Measurements from ENCODE around the gene MBD4.
"Not testable (repeated sequence)": the region's sequence is repeated elsewhere in the genome, so short reads cannot be mapped to it uniquely, and the experiment has no call there.

MBD4 gene

DNA sequence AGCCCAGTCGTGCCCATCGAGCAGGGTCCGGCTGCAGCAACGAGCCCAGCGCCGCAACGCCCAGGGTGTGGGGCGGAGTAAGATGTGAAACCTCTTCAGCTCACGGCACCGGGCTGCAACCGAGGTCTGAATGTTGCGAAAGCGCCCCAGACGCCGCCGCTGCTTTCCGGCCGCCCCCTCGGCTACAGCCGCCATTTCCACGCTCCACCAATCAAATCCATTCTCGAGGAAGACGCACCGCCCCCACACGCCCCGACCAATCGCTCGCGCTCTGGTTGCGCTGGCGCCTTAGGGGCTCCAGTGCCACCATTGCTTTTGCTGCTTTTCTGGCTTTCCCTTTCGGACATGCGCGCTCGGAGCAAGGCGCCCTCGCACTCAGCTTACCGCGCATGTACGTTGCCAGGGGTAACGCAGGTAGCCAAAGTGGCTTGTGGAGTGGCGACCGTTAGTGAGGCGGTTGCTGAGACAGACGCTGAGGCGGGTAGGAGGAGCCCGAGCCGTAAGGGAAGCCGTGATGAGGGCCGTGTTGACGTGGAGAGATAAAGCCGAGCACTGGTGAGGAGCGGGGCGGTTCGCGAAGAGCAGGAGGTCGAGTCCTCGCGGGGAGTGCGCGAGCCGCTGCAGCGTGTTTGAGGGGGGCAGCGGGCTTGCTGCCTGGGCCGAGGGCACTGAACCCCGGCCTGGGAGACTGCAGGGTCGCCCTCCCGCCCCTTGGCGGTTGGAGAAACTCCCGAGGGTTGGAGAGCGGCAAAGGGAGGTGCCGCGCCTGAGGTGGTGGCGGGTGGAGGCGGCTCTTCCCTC, at the start of gene MBD4, which contains the start of gene IFT122:
Gene MBD4, minus strand, starts transcription at position 132 of the 801 bp plus-strand sequence. Its CDS starts 115 bp downstream, at position 17.
Gene IFT122, plus strand, starts transcription at position 408 of the 801 bp plus-strand sequence. Its CDS starts 107 bp downstream, at position 515.
- peak; percentile 100 for DNase-seq

DNA sequence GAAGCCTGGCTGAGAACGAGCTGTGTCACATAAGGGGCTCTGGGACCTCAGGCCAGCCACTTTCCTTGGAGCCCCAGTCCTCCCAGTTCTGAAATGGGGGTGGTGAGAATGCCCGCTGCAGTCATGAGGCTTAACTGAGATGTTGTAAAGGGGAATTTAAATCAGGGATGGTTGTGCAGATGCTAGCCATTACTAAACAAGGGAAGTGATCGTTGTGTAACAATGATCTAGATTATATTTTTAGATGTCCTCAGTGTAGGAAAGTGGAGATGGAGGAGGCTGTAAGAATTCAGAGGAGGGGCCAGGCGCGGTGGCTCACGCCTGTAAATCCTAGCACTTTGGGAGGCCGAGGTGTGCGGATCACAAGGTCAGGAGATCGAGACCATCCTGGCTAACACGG, 49.5 kb upstream of the MBD4 start:
- not testable (repeated sequence) for DNase-seq

DNA sequence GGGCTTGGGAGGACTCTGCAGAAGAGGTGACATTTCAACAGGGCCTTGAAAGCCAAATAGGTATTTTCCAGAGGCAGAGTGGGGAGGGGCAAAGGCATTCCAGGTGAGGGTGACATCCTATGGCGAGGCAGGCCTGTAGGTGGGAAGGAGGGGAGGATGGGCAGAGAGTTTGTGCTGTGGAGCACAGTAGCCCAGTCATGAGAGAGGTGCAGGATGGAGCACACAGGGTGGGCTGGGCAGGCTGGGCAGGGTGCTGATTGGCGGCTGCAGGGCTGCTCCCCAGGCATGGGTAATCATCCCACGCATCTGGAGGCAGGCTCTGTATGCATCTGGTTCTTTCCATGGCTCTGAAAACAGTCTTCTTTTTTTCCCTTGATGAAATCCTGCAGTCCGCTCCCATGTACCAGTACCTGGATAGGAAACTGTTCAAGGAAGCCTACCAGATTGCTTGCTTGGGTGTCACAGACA, 48.2 kb upstream of the MBD4 start:
- DNase-seq: not testable (repeated sequence)

DNA sequence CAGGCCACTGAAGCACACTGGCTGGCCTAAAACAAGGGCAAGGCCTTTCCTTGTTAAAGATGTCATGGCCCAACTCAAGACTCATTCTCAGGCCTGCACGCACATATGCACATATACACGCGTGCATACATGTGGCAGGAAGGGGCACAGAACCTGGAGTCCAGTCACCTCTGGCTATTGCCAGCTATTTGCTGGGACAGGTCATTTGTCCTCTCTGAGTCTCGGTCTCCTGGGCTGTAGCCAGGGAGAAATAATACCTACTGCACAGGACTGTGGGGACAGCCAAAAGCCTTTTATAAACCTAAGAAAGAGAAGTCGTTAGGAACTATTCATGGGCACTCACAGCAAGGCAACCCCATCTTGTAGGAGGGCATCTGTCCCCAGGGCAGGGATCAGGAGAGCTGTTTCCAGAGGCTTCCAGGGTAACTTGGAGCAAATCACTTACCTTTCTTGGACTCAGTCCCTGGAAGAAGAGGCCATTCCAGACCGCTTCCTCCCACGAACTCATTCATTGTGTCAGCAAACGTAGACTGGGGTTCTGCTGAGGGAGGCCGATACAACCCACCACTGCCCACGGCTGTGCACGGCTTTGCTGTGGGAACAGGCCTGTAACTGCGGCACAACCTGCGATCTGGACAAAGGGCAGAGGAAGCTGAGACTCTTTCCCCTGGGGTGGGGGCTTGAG, 47.6 kb upstream of the MBD4 start:
- DNase-seq: no peak

DNA sequence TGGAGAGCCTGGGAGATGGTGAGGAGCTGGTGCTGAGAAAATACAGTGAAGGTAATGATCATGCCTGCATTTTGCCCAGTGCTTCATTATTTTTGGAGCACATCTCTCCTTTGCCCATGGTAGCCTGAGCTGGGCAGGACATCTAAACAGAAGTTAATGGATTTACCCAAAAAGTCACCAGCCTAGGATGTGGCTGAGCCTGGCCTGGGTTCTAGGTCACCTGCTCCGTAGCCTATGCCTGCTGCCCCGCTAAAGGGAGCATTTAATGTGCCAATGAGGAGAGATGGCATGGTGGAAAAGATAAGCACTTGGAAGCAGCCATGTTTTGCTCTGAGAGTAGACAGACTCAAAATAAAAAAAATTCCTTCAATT, 46.9 kb upstream of the MBD4 start:
- DNase-seq: no peak

DNA sequence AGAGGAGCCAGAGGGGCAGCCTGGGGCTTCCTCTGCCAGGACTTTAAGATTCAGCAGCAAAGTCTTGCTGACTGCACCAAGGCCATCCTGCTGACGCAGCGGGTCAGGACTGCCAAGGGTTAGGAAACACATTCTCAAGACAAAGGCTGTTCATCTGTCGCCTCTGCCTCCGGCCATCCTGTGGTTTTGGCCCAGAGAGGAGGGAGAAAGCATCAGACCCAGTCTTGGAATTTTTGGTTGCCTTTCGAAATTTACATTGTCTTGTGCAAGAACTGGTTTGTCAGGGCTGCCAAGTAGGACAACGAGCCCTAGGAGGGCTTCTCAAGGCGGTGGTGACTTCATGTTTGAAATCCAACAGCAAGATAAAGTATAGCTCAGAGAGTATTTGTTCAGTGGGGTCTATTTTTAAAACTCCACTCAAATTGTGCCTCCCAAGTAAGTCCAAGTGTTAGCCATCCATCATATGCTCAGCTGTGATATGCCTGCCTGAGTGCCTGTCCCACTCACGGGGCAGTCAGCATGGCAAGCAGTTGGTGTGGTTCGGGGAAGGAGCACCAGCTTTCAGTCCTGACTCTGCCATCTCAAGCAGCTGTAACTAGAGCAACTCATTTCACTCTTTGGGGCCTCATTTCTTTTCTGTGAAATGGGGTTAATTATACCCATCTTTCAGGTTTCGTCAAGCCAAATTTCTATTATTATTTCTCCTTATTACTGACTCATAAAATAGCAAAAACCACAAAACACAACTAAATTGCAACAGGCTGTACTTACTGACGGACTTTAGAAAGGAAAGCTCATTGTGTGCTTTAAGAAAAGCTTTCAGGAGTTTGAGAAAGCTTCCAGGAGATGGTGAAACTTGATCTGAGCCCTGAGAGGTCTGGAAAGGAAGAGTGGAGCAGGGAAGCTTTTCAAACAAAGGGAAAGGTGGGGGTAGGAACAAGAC, 46.2 kb upstream of the MBD4 start:
- DNase-seq: no peak

DNA sequence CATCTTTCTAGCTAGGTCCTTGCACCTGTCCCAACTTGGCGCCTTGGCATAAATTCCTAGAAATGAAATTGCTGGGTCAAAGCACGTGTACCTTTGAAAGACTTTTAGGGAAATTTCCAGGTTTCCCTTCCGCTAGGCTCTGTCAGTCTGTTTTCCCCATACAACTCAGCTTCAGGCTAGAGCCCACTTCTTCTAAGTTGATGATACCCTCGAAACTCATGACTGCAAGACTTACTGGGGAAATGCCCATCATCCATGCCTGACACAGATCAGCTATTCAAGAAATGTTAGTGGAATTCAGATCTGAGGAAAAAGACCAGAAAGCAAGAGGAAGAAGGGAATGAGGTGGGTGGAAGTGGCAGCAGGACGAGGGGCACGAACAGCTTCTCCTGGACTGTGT, 45.4 kb upstream of the MBD4 start:
- not testable (repeated sequence) for DNase-seq

DNA sequence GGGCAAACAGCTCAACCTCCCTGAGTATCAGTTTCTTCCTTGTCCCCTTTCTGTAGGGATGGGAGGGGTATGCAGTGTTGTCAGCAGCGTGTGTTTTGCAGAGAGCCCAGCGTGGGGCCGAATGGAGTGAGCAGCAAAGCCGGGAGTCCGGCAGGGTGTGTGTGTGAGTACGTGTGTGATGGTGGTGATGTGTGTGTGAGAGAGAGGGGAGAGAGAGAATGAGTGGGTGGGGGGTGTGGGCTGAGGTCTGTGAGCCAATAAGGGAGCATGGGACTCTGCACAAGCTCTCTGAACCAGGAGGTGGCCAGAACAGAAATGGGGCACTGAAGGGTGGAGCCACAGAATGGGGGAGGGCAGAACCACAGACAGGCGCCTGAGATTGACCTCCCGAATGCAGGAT, 44.1 kb upstream of the MBD4 start:
- DNase-seq: no peak

DNA sequence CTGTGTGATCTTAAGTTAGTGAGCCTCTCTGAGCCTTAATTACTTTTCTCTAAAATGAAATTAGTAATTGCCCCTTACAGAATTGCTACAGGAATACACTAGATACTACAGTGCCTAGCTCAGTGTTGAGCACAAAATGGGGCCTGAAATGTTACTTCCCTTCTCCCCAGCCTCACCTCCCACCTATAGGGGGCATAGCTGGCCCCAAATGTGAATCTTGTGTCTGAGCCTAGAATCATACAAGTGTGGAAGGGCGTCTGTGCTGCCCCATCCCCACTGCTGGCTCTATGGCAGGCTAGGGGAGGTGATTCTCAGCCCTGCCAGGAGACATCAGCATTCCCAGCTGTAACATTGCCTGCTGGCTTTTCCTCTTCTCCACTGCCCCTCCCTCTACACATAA, 43.0 kb upstream of the MBD4 start:
- DNase-seq: peak; percentile 67

DNA sequence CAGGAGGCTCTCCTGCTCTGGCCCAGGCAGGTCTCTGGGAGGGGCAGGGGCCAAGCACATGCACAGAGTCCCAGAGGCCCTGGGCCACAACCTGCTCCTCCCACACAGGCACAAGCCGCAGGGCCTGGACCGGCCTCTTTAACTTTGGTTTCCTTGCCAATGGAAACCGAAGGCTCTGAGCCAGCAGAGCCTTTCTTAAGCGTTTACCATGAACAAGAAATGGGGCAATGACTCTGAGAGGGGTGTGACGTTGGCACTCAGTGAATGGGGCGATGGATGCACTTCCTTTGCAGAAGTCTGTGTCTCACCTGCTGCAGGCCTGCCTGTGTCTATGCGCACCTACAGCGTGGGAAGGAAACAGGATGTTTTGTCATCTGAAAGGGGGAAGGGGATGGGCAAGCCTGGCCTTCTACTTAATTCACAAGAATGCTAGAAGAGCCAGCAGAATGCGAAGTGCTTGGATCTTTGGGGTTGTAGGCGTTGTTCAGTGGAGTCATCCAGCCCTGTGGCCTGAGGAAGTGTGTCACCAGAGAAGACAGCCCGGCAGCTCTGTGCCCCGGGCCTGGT, 42.1 kb upstream of the MBD4 start:
- DNase-seq: no peak

DNA sequence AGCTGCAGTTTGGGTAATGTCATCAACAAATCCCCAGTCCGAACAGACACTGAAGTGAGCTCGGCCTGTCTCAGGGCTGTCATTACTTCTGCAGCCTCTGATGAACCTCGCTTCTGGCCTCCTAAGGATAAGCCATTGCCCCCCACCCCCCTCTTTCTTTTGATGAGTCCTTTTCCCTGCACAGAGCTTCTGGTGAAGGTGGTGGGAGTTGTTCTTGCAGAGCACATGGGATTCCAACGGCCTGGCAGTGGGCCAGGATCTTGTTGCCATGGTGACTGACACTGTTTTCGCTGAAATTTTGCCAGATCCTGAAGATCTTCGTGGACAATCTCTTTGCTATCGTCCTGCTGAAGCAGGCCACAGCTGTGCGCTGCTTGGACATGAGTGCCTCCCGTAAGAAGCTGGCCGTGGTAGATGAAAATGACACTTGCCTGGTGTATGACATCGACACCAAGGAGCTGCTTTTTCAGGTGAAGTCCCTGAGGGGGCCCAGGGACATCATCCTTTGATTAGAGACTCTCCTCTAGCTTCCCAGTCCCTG, 41.5 kb upstream of the MBD4 start:
- DNase-seq: not testable (repeated sequence)

DNA sequence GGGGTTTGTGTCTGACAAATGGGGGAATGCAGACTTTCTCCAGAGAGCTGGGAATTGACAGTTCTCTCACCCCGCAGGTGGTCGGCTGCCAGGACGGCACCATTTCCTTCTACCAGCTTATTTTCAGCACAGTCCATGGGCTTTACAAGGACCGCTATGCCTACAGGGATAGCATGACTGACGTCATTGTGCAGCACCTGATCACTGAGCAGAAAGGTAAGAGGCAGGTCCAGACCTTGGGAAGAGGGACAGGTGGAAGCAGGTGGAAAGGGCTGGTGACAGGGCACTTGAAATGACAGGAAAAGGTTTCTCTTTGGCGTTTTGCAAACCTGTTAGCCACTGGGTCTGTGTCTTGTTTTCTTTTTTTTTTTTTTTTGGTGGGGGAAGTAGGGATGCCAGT, 36.8 kb upstream of the MBD4 start:
- DNase-seq: no peak

DNA sequence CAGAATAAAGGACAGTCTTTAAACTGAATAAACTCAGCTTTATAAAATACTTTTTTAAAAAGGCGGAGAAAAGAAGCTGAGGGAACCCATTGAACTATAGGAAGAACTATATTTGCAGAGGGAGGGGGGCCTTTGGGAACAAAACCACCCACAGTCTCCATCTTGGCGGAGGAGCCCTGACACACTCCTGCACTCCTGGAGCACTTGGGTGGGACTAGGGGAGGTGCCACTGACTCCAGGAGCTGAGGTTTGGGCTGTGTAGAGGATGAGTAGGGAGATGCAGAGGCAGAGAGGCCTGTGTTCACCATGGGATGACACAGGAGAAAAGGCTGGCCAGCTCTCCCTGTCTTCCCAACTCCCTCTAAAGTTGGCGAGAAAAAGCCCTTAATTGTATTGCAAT, 36.1 kb upstream of the MBD4 start:
- DNase-seq: no peak

DNA sequence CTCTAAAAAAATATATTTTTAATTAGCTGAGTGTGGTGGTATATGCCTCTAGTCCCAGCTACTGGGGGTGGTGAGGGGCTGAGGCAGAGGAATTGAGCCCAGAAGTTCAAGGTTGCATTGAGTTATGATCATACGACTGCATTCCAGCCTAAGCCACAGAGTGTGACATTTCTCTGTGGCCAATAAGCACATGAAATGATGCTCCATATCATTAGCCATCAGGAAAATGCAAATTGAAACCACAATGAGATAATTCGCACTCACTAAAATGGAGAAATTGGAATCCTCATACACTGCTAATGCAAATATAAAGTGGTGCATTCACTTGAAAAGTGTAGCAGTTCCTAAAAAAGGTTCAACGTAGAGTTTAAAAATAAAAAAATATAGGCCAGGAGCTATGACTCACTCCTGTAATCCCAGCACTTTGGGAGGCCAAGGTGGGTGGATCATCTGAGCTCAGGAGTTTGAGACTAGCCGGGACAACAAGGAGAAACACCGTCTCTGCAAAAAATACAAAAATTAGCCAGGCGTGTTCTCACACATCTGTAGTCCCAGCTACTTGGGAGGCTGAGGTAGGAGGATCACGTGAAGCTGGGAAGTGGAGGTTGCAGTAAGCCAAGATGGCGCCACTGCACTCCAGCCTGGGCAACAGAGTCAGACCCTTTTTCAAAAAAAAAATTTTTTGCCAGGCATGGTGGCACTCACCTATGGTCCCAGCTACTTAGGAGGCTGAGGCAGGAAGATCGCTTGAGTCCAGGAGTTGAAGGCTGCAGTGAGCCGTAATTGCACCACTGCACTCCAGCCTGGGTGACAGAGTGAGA, 35.4 kb upstream of the MBD4 start:
- DNase-seq: no peak

DNA sequence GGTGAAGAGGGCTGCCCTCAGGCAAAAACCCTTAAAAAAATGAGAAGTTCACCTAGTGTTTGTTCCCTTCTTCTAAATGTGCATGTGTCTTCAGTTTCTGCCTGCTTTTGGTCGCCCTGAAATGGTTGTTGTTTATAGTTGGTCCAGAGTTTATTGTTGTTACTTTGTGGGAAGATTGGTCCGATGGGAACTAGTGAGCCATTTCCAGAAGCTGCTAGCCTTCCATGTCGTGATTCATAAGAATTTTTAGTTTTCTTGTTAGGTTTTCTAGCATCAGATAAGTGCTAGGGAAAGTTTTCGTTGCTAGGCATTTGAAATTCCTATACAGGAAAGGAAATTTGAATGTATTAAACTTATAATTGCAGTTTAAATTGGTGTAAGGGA, 34.0 kb upstream of the MBD4 start:
- DNase-seq: no peak

DNA sequence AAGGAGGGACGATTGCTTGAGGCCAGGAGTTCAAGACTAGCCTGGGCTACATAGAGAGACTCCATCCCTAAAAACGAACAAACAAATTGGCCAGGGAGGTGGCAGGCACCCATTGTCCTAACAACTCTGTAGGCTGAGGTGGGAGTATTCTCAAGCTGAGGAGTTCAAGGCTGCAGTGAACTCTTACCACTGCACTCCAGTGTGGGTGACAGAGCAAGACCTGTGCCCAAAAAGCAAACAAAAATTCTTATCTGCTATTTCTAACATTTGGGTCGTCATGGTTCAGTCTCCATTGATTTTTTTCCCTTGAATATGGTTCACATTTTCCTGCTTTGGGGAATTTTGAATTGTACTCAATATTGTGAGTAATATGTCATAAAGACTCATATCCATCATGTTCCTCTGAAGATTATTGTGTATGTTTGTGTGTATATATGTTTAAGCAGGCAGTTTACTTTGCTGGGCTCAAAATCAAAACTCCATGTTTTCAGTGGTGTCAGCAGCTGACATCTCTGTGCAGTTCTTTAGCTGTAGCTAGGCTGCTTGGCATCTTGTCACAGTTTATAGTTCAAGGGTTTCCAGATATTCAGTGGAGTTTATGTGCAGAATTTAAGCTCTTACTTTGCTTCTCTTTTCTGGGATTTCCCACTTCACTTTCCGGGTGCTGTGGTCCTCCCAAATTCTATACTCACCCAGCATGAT, 33.5 kb upstream of the MBD4 start:
- no peak for DNase-seq

DNA sequence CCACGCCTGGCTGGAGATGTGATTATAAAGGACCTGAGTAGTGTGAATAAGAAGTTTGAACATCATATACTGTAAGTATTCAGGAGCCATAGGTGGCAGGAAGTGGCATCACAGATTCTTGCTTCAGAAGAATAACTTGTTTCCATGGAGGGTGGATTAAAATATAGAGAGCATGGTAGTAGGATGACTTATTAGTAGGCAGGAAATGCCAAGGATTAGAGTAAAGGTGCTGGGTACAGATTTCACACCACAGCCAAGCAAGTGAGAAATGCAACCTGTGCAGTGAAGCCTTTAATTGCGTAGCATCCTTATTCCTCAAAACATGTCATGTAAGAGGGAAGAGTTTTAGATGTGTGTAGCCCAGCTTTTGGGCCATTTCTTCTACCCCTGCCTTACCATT, 31.1 kb upstream of the MBD4 start:
- DNase-seq: no peak

DNA sequence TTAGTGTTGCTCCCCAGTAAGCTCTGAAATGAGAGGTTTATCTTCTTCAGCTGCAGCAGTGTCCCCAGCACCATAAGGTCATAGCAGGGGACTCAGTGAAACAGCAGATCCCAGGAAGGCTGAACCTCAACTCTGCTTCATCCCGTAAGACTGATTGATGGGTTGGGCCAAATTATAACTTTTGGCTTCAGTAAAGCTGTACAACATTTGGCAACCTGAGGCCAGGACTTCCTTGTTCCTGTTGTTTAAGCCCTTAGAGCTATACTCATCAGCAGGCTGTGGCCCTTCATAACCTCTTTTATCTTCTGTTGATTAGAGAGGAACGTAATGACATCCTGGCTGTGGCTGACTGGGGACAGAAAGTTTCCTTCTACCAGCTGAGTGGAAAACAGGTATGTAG, 29.3 kb upstream of the MBD4 start:
- peak; percentile 44 for DNase-seq

DNA sequence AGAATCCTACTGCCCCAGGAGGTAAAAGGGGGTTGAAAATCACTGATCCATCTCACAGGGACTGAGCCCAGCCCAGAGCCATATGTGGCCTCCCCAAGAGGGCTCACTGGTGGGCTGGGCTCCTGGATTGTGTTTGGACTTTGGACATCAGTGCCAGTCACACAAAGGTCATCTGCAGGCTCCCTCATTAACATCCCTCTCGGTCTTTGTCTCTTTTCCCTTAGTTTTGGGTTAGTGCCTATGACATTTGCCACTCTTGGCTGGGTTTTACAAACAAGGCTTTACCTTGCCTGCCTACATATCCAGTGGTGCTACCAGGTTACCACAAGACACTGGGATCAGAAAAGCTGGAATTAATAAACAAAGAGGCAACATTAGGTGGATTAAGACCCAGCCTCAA, 28.2 kb upstream of the MBD4 start:
- no peak for DNase-seq

DNA sequence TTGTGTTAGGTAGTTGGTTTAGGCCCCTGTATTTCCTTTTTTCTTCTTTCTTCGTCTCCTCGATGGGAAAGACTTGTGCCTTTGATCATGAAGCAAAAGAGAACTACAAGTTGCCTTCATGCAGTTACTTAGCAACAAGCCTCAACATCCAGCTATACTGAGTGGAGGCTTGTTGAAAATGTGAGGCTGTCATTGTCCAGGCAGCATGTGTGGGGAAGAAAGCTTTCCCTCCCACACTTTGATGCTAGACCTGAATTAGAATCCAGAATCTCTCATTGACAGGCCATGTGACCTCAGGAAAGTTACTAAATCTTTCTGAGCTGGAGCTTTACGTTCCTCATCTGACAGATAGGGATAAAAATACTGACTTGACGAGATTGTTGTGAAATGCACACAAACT, 24.0 kb upstream of the MBD4 start:
- DNase-seq: no peak

DNA sequence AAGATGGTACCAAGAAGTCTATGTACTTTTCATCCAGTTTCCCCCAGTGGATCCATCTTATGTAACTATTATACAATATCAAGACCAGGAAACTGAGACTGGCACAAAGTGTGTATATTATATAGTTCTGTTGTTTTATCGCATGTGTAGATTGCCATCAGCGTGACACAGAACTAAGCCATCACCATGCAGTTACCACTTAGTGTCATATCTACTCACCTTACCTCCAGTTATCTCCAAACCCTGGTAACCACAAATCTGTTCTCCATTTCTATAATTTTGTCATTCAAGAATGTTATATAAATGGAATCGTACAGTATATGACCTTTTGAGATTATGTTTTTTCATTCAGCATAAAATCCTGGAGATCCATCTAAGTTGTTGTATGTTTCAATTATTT, 23.3 kb upstream of the MBD4 start:
- no peak for DNase-seq
